ENCODE measurements around the gene MIA2.

DNA sequence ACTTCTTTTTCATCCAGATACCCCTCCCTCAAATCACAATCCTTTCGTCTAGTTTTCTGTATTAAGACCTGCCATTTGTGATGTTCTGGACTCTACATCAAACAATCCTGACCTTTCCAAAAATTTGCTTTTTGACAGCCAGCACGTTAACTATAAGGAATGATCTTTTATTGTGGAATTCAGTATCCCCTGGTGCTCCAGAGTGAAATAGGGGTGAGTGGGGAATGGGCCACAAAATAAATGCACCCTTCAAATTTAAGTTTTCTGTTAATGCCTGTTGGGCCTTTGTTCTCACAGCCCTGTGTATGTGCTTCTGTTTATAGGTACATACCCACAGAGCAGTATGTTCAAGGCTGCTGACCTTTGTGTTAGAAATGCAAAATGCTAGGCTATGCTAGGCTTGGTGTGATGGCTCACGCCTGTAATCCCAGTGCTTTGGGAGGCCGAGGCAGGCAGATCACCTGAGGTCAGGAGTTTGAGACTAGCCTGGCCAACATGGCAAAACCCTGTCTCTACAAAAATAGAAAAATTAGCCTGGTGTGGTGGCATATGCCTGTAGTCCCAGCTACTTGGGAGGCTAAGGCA lies 46.7 kb upstream of the MIA2 start:
- TF ChIP-seq FOS (IDR thresholded peaks at IDR 0.05; ENCODE audit: extremely low read depth, insufficient read length) (no peak), EP400 (IDR thresholded peaks at IDR 0.05) (no peak), STAT5B (CRISPR knock-in tag; IDR thresholded peaks at IDR 0.05) (no peak), NFRKB (IDR thresholded peaks at IDR 0.05; ENCODE audit: low read depth) (no peak), ETS2 (tag; IDR thresholded peaks at IDR 0.05; ENCODE audit: borderline replicate concordance, poor library complexity, severe bottlenecking) (no peak), ZNF282 (CRISPR knock-in tag; IDR thresholded peaks at IDR 0.05) (no peak), CEBPB (tag; IDR thresholded peaks at IDR 0.05) (no peak), EP300 (IDR thresholded peaks at IDR 0.05; ENCODE audit: low read length) (no peak)
- TF ChIP-seq, protein P1, sequence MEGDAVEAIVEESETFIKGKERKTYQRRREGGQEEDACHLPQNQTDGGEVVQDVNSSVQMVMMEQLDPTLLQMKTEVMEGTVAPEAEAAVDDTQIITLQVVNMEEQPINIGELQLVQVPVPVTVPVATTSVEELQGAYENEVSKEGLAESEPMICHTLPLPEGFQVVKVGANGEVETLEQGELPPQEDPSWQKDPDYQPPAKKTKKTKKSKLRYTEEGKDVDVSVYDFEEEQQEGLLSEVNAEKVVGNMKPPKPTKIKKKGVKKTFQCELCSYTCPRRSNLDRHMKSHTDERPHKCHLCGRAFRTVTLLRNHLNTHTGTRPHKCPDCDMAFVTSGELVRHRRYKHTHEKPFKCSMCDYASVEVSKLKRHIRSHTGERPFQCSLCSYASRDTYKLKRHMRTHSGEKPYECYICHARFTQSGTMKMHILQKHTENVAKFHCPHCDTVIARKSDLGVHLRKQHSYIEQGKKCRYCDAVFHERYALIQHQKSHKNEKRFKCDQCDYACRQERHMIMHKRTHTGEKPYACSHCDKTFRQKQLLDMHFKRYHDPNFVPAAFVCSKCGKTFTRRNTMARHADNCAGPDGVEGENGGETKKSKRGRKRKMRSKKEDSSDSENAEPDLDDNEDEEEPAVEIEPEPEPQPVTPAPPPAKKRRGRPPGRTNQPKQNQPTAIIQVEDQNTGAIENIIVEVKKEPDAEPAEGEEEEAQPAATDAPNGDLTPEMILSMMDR (IDR thresholded peaks at IDR 0.05 in 2 of 3, conservative IDR thresholded peaks at IDR 0.05 in 1 of 3; ENCODE audit: insufficient read depth in 2 of 3, low read depth in 1 of 3, low read length in 3 of 3), result no peak
- TF ChIP-seq, protein P2, sequence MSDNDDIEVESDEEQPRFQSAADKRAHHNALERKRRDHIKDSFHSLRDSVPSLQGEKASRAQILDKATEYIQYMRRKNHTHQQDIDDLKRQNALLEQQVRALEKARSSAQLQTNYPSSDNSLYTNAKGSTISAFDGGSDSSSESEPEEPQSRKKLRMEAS (CRISPR knock-in tag; IDR thresholded peaks at IDR 0.05), result no peak
